ENCODE measurements around the gene COLGALT1.
"Not testable (repeated sequence)": the region's sequence is repeated elsewhere in the genome, so short reads cannot be mapped to it uniquely, and the experiment has no call there.

GRCh38 chr19:17598063-17598462 lies 42.6 kb downstream of the COLGALT1 start:
- not testable (repeated sequence) for TF ChIP-seq POLR2A (IDR thresholded peaks at IDR 0.05; ENCODE audit: low read length); GATA1 (IDR thresholded peaks at IDR 0.05; ENCODE audit: low read depth, low read length)
